Endothelial cell of umbilical vein (primary cell): ENCODE measurements around the gene GOLGA6L10.
"Not testable (repeated sequence)": the region's sequence is repeated elsewhere in the genome, so short reads cannot be mapped to it uniquely, and the experiment has no call there.

ENCODE experiments used
- POLR2A ChIP-seq: IDR thresholded peaks from 2 replicates; pipeline ENCODE4 v1.6.1; 2012; ENCODE audit warnings: low read depth, mild to moderate bottlenecking, control low read depth, low read length
- TF ChIP-seq, protein P1 (sequence below), 2 donors: IDR thresholded peaks; 1 replicate in 1 of 2; 2 replicates in 1 of 2; pipeline ENCODE4 v1.5.1; 2011; ENCODE audit warnings: low read length in 2 of 2, mild to moderate bottlenecking in 2 of 2, moderate library complexity in 2 of 2, control low read depth in 1 of 2, inconsistent platforms in 1 of 2, low read depth in 1 of 2; ENCODE audit not compliant: insufficient read depth in 1 of 2; ENCODE audit errors: extremely low read depth in 1 of 2

GRCh38 chr15:82336180-82336647, 13.1 kb downstream of the GOLGA6L10 start:
- TF ChIP-seq POLR2A, result not testable (repeated sequence)
- TF ChIP-seq, protein P1, sequence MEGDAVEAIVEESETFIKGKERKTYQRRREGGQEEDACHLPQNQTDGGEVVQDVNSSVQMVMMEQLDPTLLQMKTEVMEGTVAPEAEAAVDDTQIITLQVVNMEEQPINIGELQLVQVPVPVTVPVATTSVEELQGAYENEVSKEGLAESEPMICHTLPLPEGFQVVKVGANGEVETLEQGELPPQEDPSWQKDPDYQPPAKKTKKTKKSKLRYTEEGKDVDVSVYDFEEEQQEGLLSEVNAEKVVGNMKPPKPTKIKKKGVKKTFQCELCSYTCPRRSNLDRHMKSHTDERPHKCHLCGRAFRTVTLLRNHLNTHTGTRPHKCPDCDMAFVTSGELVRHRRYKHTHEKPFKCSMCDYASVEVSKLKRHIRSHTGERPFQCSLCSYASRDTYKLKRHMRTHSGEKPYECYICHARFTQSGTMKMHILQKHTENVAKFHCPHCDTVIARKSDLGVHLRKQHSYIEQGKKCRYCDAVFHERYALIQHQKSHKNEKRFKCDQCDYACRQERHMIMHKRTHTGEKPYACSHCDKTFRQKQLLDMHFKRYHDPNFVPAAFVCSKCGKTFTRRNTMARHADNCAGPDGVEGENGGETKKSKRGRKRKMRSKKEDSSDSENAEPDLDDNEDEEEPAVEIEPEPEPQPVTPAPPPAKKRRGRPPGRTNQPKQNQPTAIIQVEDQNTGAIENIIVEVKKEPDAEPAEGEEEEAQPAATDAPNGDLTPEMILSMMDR (IDR thresholded peaks at IDR 0.05; ENCODE audit: extremely low read depth in 1 of 2, insufficient read depth in 1 of 2, low read depth in 1 of 2, low read length in 2 of 2), result not testable (repeated sequence)
